Muscle of leg (tissue), 11 donors: Measurements from ENCODE around the gene SETBP1. TPM values are rescaled to one million over a fixed set of nuclear protein-coding genes. Genes with fewer than 3 reads are reported as not detected.
A peak's percentile ranks its signal among the peaks of the same experiment; 100 is the strongest.

Experiments used
- DNase-seq: peaks from one replicate; pipeline ENCODE4 v3.0.0; 2013
- H3K27ac ChIP-seq: one replicate; pipeline ENCODE4 v1.5.1; 2013; ENCODE audit warnings: mild to moderate bottlenecking, low read length, control low read depth
- H3K27me3 ChIP-seq: one replicate; pipeline ENCODE4 v1.6.1; 2013; ENCODE audit warnings: low read length; ENCODE audit not compliant: control insufficient read depth, insufficient read depth
- H3K36me3 ChIP-seq: one replicate; pipeline ENCODE4 v1.6.1; 2013; ENCODE audit warnings: low read length; ENCODE audit not compliant: control insufficient read depth, insufficient read depth
- H3K4me1 ChIP-seq: one replicate; pipeline ENCODE4 v1.6.1; 2013; ENCODE audit warnings: low read length; ENCODE audit not compliant: control insufficient read depth, insufficient read depth
- H3K4me3 ChIP-seq: one replicate; pipeline ENCODE4 v1.5.1; 2013; ENCODE audit warnings: low read length, control low read depth
- H3K9me3 ChIP-seq: replicated peaks from 2 replicates; pipeline ENCODE4 v1.6.1; 2013; ENCODE audit warnings: low read depth, low read length; ENCODE audit not compliant: control insufficient read depth
- whole genome bisulfite sequencing: methylation state at CpG from one replicate; pipeline ENCODE4 v1.1.5; 2013; ENCODE audit warnings: missing lambda C conversion rate; ENCODE audit not compliant: insufficient coverage; 5-methylcytosine and 5-hydroxymethylcytosine counted together
- polyA plus RNA-seq, 8 donors: library from polyadenylated mRNA; unstranded; fragments of 120-200 nt; gene quantifications; one replicate each; pipeline versions ENCODE4 v1.2.1 to v1.2.3, GENCODE V29; 2013; ENCODE audit warnings: inconsistent platforms in 1 of 8, low replicate concordance in 1 of 8; ENCODE audit not compliant: insufficient read length in 8 of 8, insufficient read depth in 1 of 8
- total RNA-seq: library from RNA; stranded (reverse); fragments of 120-200 nt; gene quantifications from one replicate; pipeline ENCODE4 v1.2.4, GENCODE V29; 2013

The SETBP1 gene
- total and polyA plus RNA-seq, 9 donors = 11.0 to 20.5 (median 16.8) TPM

DNA sequence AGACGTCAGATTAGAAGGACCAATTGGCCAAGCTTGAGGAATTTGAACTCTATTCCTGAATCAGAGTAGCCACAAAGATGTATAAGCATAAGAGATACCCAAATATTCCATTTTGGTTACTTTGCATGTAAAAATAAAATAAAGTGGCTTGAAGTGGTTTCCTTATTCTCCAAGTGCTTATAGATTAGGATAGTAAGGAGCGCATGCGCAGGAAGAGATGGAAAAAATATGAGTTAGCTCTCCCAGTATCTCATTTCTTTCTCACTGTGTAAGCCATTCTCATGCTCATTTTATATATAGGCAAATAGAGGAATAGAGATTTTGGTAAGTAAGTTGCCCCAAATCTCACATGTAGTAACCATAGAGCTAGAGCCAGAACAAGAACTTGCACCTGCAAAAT lies 241.3 kb downstream of the SETBP1 start:
- Histone ChIP-seq H3K4me1 (peaks cover 6% of the 10 kb centered on the region), H3K27ac (no peak overlapping the region), H3K27me3 (no peaks in the 10 kb centered on the region), H3K9me3 (no peaks in the 10 kb centered on the region), H3K4me3 (no peak overlapping the region), H3K36me3 (no peaks in the 10 kb centered on the region)
- WGBS = no CpG with 5 or more reads among the region's 3 CpGs
- no peak for DNase-seq

- Histone ChIP-seq H3K9me3 (no peaks in the 10 kb centered on the region), H3K27me3 (no peaks in the 10 kb centered on the region), H3K36me3 (no peaks in the 10 kb centered on the region), H3K4me3 (no peak overlapping the region), H3K4me1 (no peaks in the 10 kb centered on the region), H3K27ac (no peak overlapping the region)
- DNase-seq = no peak
- WGBS = no CpG with 5 or more reads among the region's 2 CpGs
Measured at GRCh38 chr18:44922968-44923367, 242.3 kb downstream of the SETBP1 start.

- Histone ChIP-seq H3K9me3 (no peaks in the 10 kb centered on the region), H3K36me3 (no peaks in the 10 kb centered on the region), H3K27ac (peak overlapping the region; percentile 8), H3K4me3 (no peak overlapping the region), H3K27me3 (no peaks in the 10 kb centered on the region), H3K4me1 (no peaks in the 10 kb centered on the region)
- DNase-seq = peak; percentile 76
- no CpG with 5 or more reads among the region's 6 CpGs for WGBS
Measured at GRCh38 chr18:44924785-44925499, 244.3 kb downstream of the SETBP1 start.

DNA sequence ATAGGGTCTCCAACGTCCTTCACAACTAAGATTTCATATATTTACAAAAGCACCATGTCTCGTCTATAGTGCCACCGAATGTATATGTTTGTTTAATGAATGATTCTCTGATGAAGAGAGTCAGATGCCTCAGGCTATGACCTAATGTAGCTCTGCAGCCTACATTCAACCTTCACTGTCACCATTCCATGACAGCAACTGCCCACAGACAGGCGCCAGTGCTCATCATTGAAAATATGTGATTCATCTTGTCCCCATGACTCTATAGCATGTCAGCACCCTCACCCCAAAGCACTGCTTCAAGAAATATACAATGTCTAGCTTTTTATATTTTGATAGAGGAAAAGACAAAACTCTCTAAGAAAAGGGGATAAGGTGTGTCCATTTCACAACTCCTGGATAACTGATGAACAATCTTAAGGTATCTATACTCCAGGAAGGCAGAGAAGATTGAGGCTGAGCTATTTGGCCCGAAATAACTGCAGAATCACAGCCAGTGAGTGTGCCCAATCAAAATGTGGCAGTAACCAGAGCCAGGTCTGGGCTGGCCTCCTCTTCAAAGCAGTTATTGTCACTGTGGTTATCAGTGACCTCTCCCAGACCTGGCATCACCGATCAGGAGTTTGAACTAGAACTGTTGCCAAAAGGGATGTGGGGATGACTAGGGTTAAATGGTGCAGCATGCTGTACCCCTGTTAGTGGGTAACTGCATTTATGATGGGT lies 246.6 kb downstream of the SETBP1 start:
- H3K9me3 ChIP-seq = no peaks in the 10 kb centered on the region
- no peaks in the 10 kb centered on the region for H3K4me1 ChIP-seq
- no peak overlapping the region for H3K4me3 ChIP-seq
- H3K27ac ChIP-seq = no peak overlapping the region
- H3K36me3 ChIP-seq = no peaks in the 10 kb centered on the region
- WGBS = 80% methylated on average over 3 of the region's 6 CpGs
- no peak for DNase-seq
- no peaks in the 10 kb centered on the region for H3K27me3 ChIP-seq

DNA sequence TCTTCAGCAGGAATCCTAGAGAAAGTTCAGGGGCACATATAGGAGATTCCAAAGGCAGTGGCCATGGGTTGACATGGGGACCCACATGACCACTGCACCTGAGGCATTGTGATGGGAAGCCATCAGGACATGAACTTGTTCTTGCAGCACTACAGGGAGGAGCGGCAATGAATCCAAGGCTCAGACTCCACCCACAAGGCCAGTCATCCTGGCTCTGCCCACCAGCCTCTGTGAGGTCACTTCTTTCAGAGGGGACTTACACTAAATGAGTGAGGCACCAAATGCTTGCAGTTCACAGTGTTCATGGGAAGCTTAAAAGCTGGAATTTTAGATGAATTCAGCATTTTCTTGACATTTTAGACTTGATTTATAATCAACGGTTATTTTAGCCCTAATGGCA lies 254.2 kb downstream of the SETBP1 start:
- no peak overlapping the region for H3K27ac ChIP-seq
- H3K4me1 ChIP-seq = no peaks in the 10 kb centered on the region
- 83% methylated on average over 1 of the region's 2 CpGs for whole genome bisulfite sequencing
- no peaks in the 10 kb centered on the region for H3K27me3 ChIP-seq
- DNase-seq = no peak
- H3K4me3 ChIP-seq = no peak overlapping the region
- no peaks in the 10 kb centered on the region for H3K36me3 ChIP-seq
- H3K9me3 ChIP-seq = peaks cover 7% of the 10 kb centered on the region

DNA sequence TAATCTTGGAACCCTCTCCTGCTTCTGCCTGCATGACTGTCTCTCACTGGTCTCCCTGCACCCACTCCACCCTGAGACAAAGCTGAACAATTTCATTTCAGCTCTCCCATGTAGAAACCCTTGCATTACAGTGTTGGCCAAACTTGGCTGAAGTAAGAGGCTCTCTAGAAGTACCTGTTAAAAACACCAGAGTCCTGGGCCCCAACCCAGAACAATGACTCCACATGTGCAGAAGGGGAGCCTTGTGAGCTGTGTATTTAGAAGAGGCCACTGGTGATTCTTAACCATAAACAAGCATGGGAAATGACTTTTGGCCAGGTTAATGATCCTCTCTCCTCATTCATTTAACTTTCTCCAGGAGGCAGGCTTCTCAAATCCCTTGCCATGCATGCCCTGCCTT lies 254.8 kb downstream of the SETBP1 start:
- Histone ChIP-seq H3K36me3 (no peaks in the 10 kb centered on the region), H3K4me3 (no peak overlapping the region), H3K27ac (no peak overlapping the region), H3K4me1 (no peaks in the 10 kb centered on the region), H3K9me3 (peaks cover 7% of the 10 kb centered on the region), H3K27me3 (no peaks in the 10 kb centered on the region)
- DNase-seq = no peak

GRCh38 chr18:44936485-44936884 lies 255.8 kb downstream of the SETBP1 start:
- Histone ChIP-seq H3K4me1 (no peaks in the 10 kb centered on the region), H3K27me3 (no peaks in the 10 kb centered on the region), H3K4me3 (no peak overlapping the region), H3K27ac (no peak overlapping the region), H3K36me3 (no peaks in the 10 kb centered on the region), H3K9me3 (peaks cover 7% of the 10 kb centered on the region)
- no peak for DNase-seq
- WGBS = 89% methylated on average over 3 of the region's 6 CpGs

DNA sequence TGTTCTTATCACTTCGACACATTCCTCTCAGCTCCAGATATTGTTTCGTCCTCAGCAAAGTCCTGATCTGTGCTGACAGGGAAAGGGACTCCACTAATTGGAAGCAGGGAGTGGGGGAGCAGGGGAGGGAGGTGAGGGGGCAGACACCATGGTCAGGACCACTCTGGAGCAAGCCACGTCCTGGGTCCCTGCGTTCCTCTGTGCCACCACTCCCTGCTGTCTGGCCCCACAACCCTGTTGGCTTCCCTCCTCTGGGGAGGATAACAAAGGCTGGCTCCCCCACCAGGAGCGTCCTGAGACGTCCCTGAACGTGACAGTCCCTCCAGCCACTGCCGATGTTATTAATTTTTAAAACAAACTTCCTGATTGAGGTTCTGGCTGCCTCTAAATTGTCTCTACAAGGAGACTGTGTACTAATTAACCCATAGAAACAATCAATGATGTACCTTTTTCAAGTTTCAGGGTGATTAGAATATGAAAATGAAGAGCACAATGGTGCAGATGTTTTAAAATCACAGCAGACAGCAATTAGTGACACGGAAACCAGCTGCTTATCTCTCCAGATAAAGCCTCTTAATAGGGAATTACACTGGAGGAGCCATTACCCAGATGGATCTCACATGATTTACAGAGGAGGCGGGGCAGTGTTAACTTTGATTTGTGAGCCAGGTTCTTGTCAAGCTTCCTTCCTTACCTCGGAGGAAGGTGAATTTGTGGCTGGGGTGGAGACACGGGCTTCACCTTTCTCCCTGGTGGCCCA lies 257.5 kb downstream of the SETBP1 start:
- WGBS = 30% methylated on average over 2 of the region's 12 CpGs

GRCh38 chr18:44938720-44939665 lies 258.3 kb downstream of the SETBP1 start:
- Histone ChIP-seq H3K4me1 (no peaks in the 10 kb centered on the region), H3K27me3 (no peaks in the 10 kb centered on the region), H3K9me3 (no peaks in the 10 kb centered on the region), H3K27ac (no peak overlapping the region), H3K36me3 (no peaks in the 10 kb centered on the region), H3K4me3 (no peak overlapping the region)
- WGBS = 90% methylated on average over 2 of the region's 5 CpGs
- DNase-seq = no peak

More for the DNA sequence above, 257.5 kb downstream of the SETBP1 start:
- Histone ChIP-seq H3K4me3 (no peak overlapping the region), H3K27ac (no peak overlapping the region), H3K36me3 (no peaks in the 10 kb centered on the region), H3K4me1 (no peaks in the 10 kb centered on the region), H3K9me3 (peaks cover 5% of the 10 kb centered on the region), H3K27me3 (no peaks in the 10 kb centered on the region)
- no peak for DNase-seq
